K562 (cell line): ENCODE data around the gene FRMD4A. TPM values are rescaled to one million over a fixed set of nuclear protein-coding genes. Genes with fewer than 3 reads are reported as not detected.

ENCODE experiments used
- ATAC-seq: fragments of 200-7000 bp; cut with Tn5 transposase; 3 replicates; pipeline ENCODE4 v1.9.1; 2020; ENCODE audit warnings: moderate library complexity
- BruUV-seq: library from RNA; stranded (reverse); fragments of 400-500 nt; replicated peaks from 2 replicates; lab custom pipeline; 2021; lab: Mats Ljungman, UMichigan
- CTCF ChIA-PET: fragments of 300-600 bp; formaldehyde crosslinking; extraction: SDS; loops from one replicate; lab custom pipeline; 2021; ENCODE audit warnings: low intra/inter-chr PET ratio; lab: Yijun Ruan, JAX
- POLR2A ChIA-PET: fragments of 300-600, 350-650 bp; sonication (Branson Sonifier 250); formaldehyde crosslinking; extraction: SDS; loops from one replicate; lab custom pipeline; 2021; ENCODE audit warnings: antibody characterized with exemption, inconsistent platforms; lab: Yijun Ruan, JAX
- DNase-seq, 4 experiments: peaks; one replicate each; pipeline versions ENCODE4 v3.0.0 to v3.0.0-alpha.2; 2011 to 2018; ENCODE audit warnings: low spot score in 3 of 4, mixed read lengths in 3 of 4; ENCODE audit errors: extremely low read depth in 1 of 4
- FAIRE-seq: peaks from 2 replicates; lab custom pipeline; 2011; peaks lifted over from hg19 to GRCh38; lab: Jason Lieb, UNC
- H2AFZ ChIP-seq: 2 replicates; pipeline ENCODE4 v1.6.0; 2011; ENCODE audit warnings: low read depth, low read length, control low read depth, inconsistent platforms
- H3K27ac ChIP-seq: fragments of 200-600 bp; 3 replicates; pipeline ENCODE4 v1.8.0; 2011; ENCODE audit warnings: low read depth, mild to moderate bottlenecking, control low read depth, inconsistent platforms, low read length, moderate library complexity, mixed read lengths; ENCODE audit errors: extremely low read depth
- H3K27me3 ChIP-seq, 2 experiments: fragments of 300-600 bp in 1 of 2; 2 replicates in 1 of 2; 3 replicates in 1 of 2; pipeline versions ENCODE4 v1.6.0 to v1.8.0; 2011; ENCODE audit warnings: inconsistent platforms in 2 of 2, low read length in 2 of 2, mild to moderate bottlenecking in 1 of 2, mixed read lengths in 1 of 2, moderate library complexity in 1 of 2; ENCODE audit not compliant: control insufficient read depth in 2 of 2, insufficient read depth in 2 of 2
- H3K36me3 ChIP-seq: fragments of 300-600 bp; 3 replicates; pipeline ENCODE4 v1.8.0; 2011; ENCODE audit warnings: mild to moderate bottlenecking, low read length, inconsistent platforms; ENCODE audit not compliant: control insufficient read depth, insufficient read depth
- H3K4me1 ChIP-seq, 2 experiments: fragments of 200-600 bp in 1 of 2; replicated peaks in 1 of 2; 2 replicates in 1 of 2; 3 replicates in 1 of 2; pipeline versions ENCODE4 v1.5.1 to v1.8.0; 2011; ENCODE audit warnings: inconsistent platforms in 2 of 2, low read length in 2 of 2, mild to moderate bottlenecking in 1 of 2, mixed read lengths in 1 of 2, moderate library complexity in 1 of 2; ENCODE audit not compliant: control insufficient read depth in 2 of 2, insufficient read depth in 2 of 2
- H3K4me2 ChIP-seq: 2 replicates; pipeline ENCODE4 v1.6.1; 2011; ENCODE audit warnings: low read length, control low read depth, inconsistent platforms, mixed read lengths; ENCODE audit not compliant: insufficient read depth
- H3K4me3 ChIP-seq: fragments of 200-600 bp; sonication (generic), shearing (Covaris generic); 2 replicates; pipeline ENCODE4 v1.5.1; 2016; ENCODE audit warnings: control low read depth, inconsistent platforms
- H3K79me2 ChIP-seq: fragments of 200-600 bp; 3 replicates; pipeline ENCODE4 v1.8.0; 2011; ENCODE audit warnings: low read length, inconsistent platforms; ENCODE audit not compliant: control insufficient read depth, insufficient read depth
- H3K9ac ChIP-seq, 2 experiments: 2 replicates each; pipeline versions ENCODE4 v1.6.0 to v1.6.1; 2011; ENCODE audit warnings: low read depth in 2 of 2, low read length in 2 of 2, control low read depth in 1 of 2, inconsistent platforms in 1 of 2, mild to moderate bottlenecking in 1 of 2, mixed read lengths in 1 of 2; ENCODE audit not compliant: insufficient read depth in 1 of 2
- H3K9me1 ChIP-seq: one replicate; pipeline ENCODE4 v1.6.0; 2011; ENCODE audit warnings: inconsistent platforms, mild to moderate bottlenecking, low read length, moderate library complexity; ENCODE audit not compliant: control insufficient read depth, insufficient read depth
- H3K9me3 ChIP-seq: replicated peaks from 2 replicates; pipeline ENCODE4 v1.5.1; 2011; ENCODE audit warnings: low read depth, low read length, inconsistent platforms; ENCODE audit not compliant: control insufficient read depth, insufficient read depth
- H4K20me1 ChIP-seq: replicated peaks from 2 replicates; pipeline ENCODE4 v1.6.1; 2011; ENCODE audit warnings: low read length, inconsistent platforms, mixed read lengths; ENCODE audit not compliant: control insufficient read depth, insufficient read depth
- BCLAF1 ChIP-seq, 2 experiments: fragments of 450-650 bp in 1 of 2; IDR thresholded peaks; 2 replicates each; pipeline ENCODE4 v1.6.1; 2011 to 2017; ENCODE audit warnings: low read depth in 2 of 2, antibody characterized with exemption in 1 of 2, borderline replicate concordance in 1 of 2, low read length in 1 of 2, mild to moderate bottlenecking in 1 of 2, mixed read lengths in 1 of 2; ENCODE audit not compliant: control insufficient read depth in 1 of 2
- DPF2 ChIP-seq: fragments of 450-650 bp; IDR thresholded peaks from 2 replicates; pipeline ENCODE4 v1.6.1; 2016
- ELF1 ChIP-seq: fragments of 200-800 bp; sonication (Bioruptor generic); IDR thresholded peaks from 2 replicates; pipeline ENCODE4 v1.6.1; 2016; ENCODE audit warnings: missing genetic modification characterization, missing compliant biosample characterization
- NEUROD1 ChIP-seq: fragments of 150-350 bp; IDR thresholded peaks from 2 replicates; pipeline ENCODE4 v1.6.1; 2014; ENCODE audit warnings: borderline replicate concordance, low read length, low read depth; ENCODE audit not compliant: partially characterized antibody
- RFX5 ChIP-seq: IDR thresholded peaks from 2 replicates; pipeline ENCODE4 v1.6.1; 2011; ENCODE audit warnings: low read depth, mild to moderate bottlenecking, improper control_type of control experiment, low read length
- SETDB1 ChIP-seq: IDR thresholded peaks from one replicate; pipeline ENCODE4 v1.6.1; 2012; ENCODE audit warnings: low read length, control low read depth, inconsistent platforms
- TARDBP ChIP-seq: fragments of 450-650 bp; IDR thresholded peaks from 2 replicates; pipeline ENCODE4 v1.6.1; 2016
- ZNF239 ChIP-seq: fragments of 250-450 bp; sonication (Bioruptor Pico); IDR thresholded peaks from 2 replicates; pipeline ENCODE4 v1.4.0; 2020; ENCODE audit warnings: mild to moderate bottlenecking
- ZNF668 ChIP-seq: fragments of 250-450 bp; sonication (Bioruptor Pico); IDR thresholded peaks from 2 replicates; pipeline ENCODE4 v1.8.0; 2022; ENCODE audit warnings: mild to moderate bottlenecking, inconsistent platforms
- ZNF764 ChIP-seq: fragments of 250-450 bp; sonication (Bioruptor Pico); IDR thresholded peaks from 2 replicates; pipeline ENCODE4 v1.4.0; 2020; ENCODE audit warnings: low read depth, mild to moderate bottlenecking, moderate library complexity
- WGBS: fragments of 100-300 bp; shearing (Covaris generic); methylation state at CpG from one replicate; pipeline ENCODE4 v1.1.6; 2016; ENCODE audit warnings: low coverage, mixed read lengths; ENCODE audit not compliant: insufficient coverage; ENCODE audit errors: missing lambda C conversion rate; 5-methylcytosine and 5-hydroxymethylcytosine counted together
- in situ Hi-C: fragments of 300-500 bp; cut with MboI; formaldehyde crosslinking; loops from 4 replicates; pipeline ENCODE4 v1.15.0; 2018; ENCODE audit warnings: inconsistent platforms, mixed read lengths
- intact Hi-C: fragments of 100-400 bp; cut with micrococcal nuclease; formaldehyde crosslinking; loops from 2 replicates; pipeline ENCODE4 v1.14.2; 2022
- polyA plus RNA-seq, 8 experiments: library from polyadenylated mRNA; depleted of rRNA in 4 of 8; stranded (reverse) in 5 of 8; unstranded in 3 of 8; fragments of >200 nt; fragmentation: Nextera tagmentation in 2 of 8; fragmentation: Illumina TruSeq in 1 of 8; extraction: Ambion mirVana in 2 of 8; extraction: Trizol in 1 of 8; gene quantifications; 2 replicates each; pipeline versions ENCODE4 v1.2.1 to v1.2.3, GENCODE V29; 2011 to 2014; ENCODE audit warnings: inconsistent platforms in 1 of 8, missing spikeins in 1 of 8
- total RNA-seq, 7 experiments: library from RNA; depleted of rRNA in 6 of 7; stranded (reverse); fragments of >200 nt in 6 of 7; fragmentation: Illumina TruSeq in 2 of 7; extraction: Trizol in 2 of 7; gene quantifications; 2 replicates each; pipeline versions ENCODE4 v1.2.1 to v1.2.3, GENCODE V29; 2011 to 2021; ENCODE audit warnings: low replicate concordance in 1 of 7
- TF ChIP-seq, protein P1 (sequence below): fragments of 250-450 bp; sonication (Bioruptor Pico); IDR thresholded peaks from 2 replicates; pipeline ENCODE4 v1.5.0; 2021
- TF ChIP-seq, protein P2 (sequence below): fragments of 250-450 bp; sonication (Bioruptor Pico); IDR thresholded peaks from 2 replicates; pipeline ENCODE4 v1.4.0; 2020; ENCODE audit warnings: mild to moderate bottlenecking, moderate library complexity

FRMD4A gene
- total and polyA plus RNA-seq, 9 of the 15 experiments (the other 6 are each of a cell fraction or from before 2014, with no cell fraction given): 0.80 to 5.2 (median 3.0) TPM

- no peaks in the 10 kb centered on the region for H3K36me3 ChIP-seq
- CTCF ChIA-PET: no interaction called here
- DNase-seq: no peak
- H3K4me3 ChIP-seq: no peak overlapping the region
- POLR2A ChIA-PET: no interaction called here
- no peak overlapping the region for H3K4me2 ChIP-seq
- no peaks in the 10 kb centered on the region for H3K9me3 ChIP-seq
- WGBS: 0% methylated on average over 1 of the region's 1 CpG
- ATAC-seq: no peak
- no peaks in the 10 kb centered on the region for H4K20me1 ChIP-seq
- H3K9ac ChIP-seq: no peak overlapping the region
- FAIRE-seq: no peak
- no peaks in the 10 kb centered on the region for H3K79me2 ChIP-seq
- no peak overlapping the region for H2AFZ ChIP-seq
- H3K9me1 ChIP-seq: no peaks in the 10 kb centered on the region
- no peaks in the 10 kb centered on the region for H3K4me1 ChIP-seq
- TF ChIP-seq ELF1 (tag): no peak
- TF ChIP-seq, all 486 proteins: peak for 0
- Histone ChIP-seq H3K27me3 (no peaks in the 10 kb centered on the region; a peak in 1 of 5 replicates), H3K27ac (no peak overlapping the region)
- intact Hi-C loops: no loop called here
- BruUV-seq: no TSS peak
- in situ Hi-C loops: no loop called here
Measured at GRCh38 chr10:13922586-13922985, 408.1 kb downstream of the FRMD4A start.

GRCh38 chr10:13921941-13922340, 408.8 kb downstream of the FRMD4A start:
- no peak overlapping the region for H3K4me3 ChIP-seq
- POLR2A ChIA-PET: no interaction called here
- DNase-seq (no peak), ATAC-seq (no peak), FAIRE-seq (no peak)
- H3K9ac ChIP-seq: no peak overlapping the region
- BruUV-seq: no TSS peak
- 0% methylated on average over 3 of the region's 3 CpGs for WGBS
- no peaks in the 10 kb centered on the region for H3K4me1 ChIP-seq
- intact Hi-C loops (no loop called here), in situ Hi-C loops (no loop called here)
- H3K36me3 ChIP-seq: no peaks in the 10 kb centered on the region
- no peaks in the 10 kb centered on the region for H3K9me3 ChIP-seq
- CTCF ChIA-PET: no interaction called here
- H3K4me2 ChIP-seq: no peak overlapping the region
- H2AFZ ChIP-seq: no peak overlapping the region
- no peaks in the 10 kb centered on the region for H3K79me2 ChIP-seq
- H3K27me3 ChIP-seq: no peaks in the 10 kb centered on the region; a peak in 1 of 5 replicates
- H4K20me1 ChIP-seq: no peaks in the 10 kb centered on the region
- no peaks in the 10 kb centered on the region for H3K9me1 ChIP-seq
- H3K27ac ChIP-seq: no peak overlapping the region
- TF ChIP-seq, protein P1, sequence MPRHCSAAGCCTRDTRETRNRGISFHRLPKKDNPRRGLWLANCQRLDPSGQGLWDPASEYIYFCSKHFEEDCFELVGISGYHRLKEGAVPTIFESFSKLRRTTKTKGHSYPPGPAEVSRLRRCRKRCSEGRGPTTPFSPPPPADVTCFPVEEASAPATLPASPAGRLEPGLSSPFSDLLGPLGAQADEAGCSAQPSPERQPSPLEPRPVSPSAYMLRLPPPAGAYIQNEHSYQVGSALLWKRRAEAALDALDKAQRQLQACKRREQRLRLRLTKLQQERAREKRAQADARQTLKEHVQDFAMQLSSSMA (CRISPR knock-in tag): no peak
- TF ChIP-seq ZNF764 (CRISPR knock-in tag): no peak
- no peak for TF ChIP-seq RFX5
- TF ChIP-seq TARDBP: no peak
- TF ChIP-seq ZNF239: no peak
- TF ChIP-seq DPF2: no peak
- TF ChIP-seq SETDB1: no peak
- no peak for TF ChIP-seq NEUROD1
- TF ChIP-seq BCLAF1 (IDR thresholded peaks at IDR 0.05; ENCODE audit: borderline replicate concordance in 1 of 2, control insufficient read depth in 1 of 2, low read depth in 2 of 2, low read length in 1 of 2): no peak
- TF ChIP-seq, protein P2, sequence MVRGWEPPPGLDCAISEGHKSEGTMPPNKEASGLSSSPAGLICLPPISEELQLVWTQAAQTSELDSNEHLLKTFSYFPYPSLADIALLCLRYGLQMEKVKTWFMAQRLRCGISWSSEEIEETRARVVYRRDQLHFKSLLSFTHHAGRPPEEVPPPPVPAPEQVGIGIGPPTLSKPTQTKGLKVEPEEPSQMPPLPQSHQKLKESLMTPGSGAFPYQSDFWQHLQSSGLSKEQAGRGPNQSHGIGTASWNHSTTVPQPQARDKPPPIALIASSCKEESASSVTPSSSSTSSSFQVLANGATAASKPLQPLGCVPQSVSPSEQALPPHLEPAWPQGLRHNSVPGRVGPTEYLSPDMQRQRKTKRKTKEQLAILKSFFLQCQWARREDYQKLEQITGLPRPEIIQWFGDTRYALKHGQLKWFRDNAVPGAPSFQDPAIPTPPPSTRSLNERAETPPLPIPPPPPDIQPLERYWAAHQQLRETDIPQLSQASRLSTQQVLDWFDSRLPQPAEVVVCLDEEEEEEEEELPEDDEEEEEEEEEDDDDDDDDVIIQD: no peak
- no peak for TF ChIP-seq ZNF668 (CRISPR knock-in tag)
